C4-2B (cell line): ENCODE results near the gene AHCYL2.

Experiments
- ZFX ChIP-seq: fragments of 450-650 bp; IDR thresholded peaks from 2 replicates; pipeline ENCODE4 v1.6.1; 2017
- TF ChIP-seq, protein P1 (sequence below): fragments of 450-650 bp; conservative IDR thresholded peaks from 2 replicates; pipeline ENCODE4 v1.5.1; 2017; ENCODE audit warnings: mild to moderate bottlenecking

DNA sequence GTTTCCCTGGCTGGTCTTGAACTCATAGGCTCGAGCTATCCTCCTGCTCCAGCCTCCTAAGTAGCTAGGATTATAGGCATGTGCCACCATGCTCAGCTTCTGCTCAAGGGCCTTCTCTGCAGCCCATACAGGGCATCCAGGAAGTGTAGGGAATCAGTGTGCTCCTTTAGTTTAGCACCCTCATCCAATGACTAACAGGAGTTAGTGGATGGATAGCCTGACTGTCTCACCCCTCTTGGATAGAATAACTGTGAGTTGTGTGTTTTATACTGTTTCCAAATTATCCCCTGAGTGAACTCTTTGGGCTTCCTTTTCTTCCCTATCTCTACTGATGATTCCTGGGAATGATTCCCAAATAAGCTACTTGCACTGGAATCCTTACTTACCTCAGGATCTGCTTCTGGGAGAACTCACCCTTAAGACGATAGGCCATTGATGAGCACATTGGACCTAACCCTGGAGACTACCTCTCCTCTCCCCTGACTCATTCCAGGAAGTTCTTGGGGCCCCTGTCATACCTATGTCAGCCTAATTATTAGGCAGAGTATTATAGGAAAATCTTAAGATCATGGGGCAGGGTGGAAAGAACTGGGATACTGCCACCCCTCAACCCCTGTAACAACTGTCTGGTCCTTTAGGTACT is 227.9 kb downstream of the AHCYL2 start:
- TF ChIP-seq, protein P1, sequence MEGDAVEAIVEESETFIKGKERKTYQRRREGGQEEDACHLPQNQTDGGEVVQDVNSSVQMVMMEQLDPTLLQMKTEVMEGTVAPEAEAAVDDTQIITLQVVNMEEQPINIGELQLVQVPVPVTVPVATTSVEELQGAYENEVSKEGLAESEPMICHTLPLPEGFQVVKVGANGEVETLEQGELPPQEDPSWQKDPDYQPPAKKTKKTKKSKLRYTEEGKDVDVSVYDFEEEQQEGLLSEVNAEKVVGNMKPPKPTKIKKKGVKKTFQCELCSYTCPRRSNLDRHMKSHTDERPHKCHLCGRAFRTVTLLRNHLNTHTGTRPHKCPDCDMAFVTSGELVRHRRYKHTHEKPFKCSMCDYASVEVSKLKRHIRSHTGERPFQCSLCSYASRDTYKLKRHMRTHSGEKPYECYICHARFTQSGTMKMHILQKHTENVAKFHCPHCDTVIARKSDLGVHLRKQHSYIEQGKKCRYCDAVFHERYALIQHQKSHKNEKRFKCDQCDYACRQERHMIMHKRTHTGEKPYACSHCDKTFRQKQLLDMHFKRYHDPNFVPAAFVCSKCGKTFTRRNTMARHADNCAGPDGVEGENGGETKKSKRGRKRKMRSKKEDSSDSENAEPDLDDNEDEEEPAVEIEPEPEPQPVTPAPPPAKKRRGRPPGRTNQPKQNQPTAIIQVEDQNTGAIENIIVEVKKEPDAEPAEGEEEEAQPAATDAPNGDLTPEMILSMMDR, result no peak
- TF ChIP-seq ZFX, result no peak
